ENCODE measurements around the gene MAP9.

DNA sequence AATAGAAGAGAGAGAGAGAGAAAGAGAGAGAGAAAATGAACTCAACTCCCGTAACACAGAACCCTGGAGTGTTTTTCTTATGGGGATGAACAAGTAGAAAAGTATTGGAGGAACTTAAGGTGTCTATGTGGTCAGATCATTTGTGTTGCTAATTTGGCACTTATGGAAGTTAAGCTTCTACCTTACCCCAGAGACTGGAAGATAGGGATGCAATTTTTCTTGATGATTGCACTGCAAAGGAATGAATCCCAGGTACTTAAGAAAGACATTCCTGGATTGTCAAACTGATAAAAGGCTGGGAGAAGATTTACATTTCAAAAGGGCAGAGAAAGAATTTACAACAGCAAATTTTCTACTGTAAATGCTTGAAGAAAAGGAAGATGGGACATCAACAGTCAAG lies 57.2 kb downstream of the MAP9 start:
- TF ChIP-seq, protein P1, sequence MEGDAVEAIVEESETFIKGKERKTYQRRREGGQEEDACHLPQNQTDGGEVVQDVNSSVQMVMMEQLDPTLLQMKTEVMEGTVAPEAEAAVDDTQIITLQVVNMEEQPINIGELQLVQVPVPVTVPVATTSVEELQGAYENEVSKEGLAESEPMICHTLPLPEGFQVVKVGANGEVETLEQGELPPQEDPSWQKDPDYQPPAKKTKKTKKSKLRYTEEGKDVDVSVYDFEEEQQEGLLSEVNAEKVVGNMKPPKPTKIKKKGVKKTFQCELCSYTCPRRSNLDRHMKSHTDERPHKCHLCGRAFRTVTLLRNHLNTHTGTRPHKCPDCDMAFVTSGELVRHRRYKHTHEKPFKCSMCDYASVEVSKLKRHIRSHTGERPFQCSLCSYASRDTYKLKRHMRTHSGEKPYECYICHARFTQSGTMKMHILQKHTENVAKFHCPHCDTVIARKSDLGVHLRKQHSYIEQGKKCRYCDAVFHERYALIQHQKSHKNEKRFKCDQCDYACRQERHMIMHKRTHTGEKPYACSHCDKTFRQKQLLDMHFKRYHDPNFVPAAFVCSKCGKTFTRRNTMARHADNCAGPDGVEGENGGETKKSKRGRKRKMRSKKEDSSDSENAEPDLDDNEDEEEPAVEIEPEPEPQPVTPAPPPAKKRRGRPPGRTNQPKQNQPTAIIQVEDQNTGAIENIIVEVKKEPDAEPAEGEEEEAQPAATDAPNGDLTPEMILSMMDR (conservative IDR thresholded peaks at IDR 0.05; ENCODE audit: low read length), result no peak
- no peak for TF ChIP-seq EZH2phosphoT487 (IDR thresholded peaks at IDR 0.05; ENCODE audit: borderline replicate concordance, low read depth, low read length)

Measured in OCI-LY7 (cell line).